GM12878 (cell line): ENCODE measurements around the gene DCLK2. TPM values are rescaled to one million over a fixed set of nuclear protein-coding genes. Genes with fewer than 3 reads are reported as not detected.

ENCODE experiments used
- ATAC-seq: fragments of 200-7000 bp; cut with Tn5 transposase; 3 replicates; pipeline ENCODE4 v1.9.1; 2020; ENCODE audit warnings: mild to moderate bottlenecking, moderate library complexity
- BruUV-seq: library from RNA; stranded (reverse); fragments of 400-500 nt; replicated peaks from 2 replicates; lab custom pipeline; 2021; lab: Mats Ljungman, UMichigan
- CTCF ChIA-PET: fragments of 300-600 bp; sonication (Branson Sonifier 250); formaldehyde crosslinking; extraction: SDS; loops from one replicate; lab custom pipeline; 2021; ENCODE audit warnings: inconsistent platforms; lab: Yijun Ruan, JAX
- POLR2A ChIA-PET: fragments of 350-600 bp; formaldehyde crosslinking; extraction: SDS; loops from one replicate; lab custom pipeline; 2021; ENCODE audit warnings: inconsistent platforms; lab: Charles Lee
- RAD21 ChIA-PET: fragments of 300-600 bp; sonication (Branson Sonifier 250); formaldehyde crosslinking; loops from one replicate; lab custom pipeline; 2023; ENCODE audit warnings: antibody characterized with exemption; ENCODE audit not compliant: unreplicated experiment; lab: Charles Lee
- SMC1A ChIA-PET: fragments of 300-600 bp; sonication (Branson Sonifier 250); formaldehyde crosslinking; loops from one replicate; lab custom pipeline; 2023; ENCODE audit not compliant: unreplicated experiment, uncharacterized antibody; lab: Charles Lee
- DNase-seq: peaks from one replicate; pipeline ENCODE4 v3.0.0-alpha.2; 2011; ENCODE audit warnings: low read depth, low spot score
- FAIRE-seq: peaks from 3 replicates; lab custom pipeline; 2011; peaks lifted over from hg19 to GRCh38; lab: Jason Lieb, UNC
- H2AFZ ChIP-seq: 2 replicates; pipeline ENCODE4 v1.6.0; 2011; ENCODE audit warnings: low read depth, low read length, control low read depth; ENCODE audit not compliant: control insufficient read depth
- H3K27ac ChIP-seq: 2 replicates; pipeline ENCODE4 v1.5.1; 2011; ENCODE audit warnings: control low read depth; ENCODE audit not compliant: control insufficient read depth, insufficient read depth
- H3K27me3 ChIP-seq, 2 experiments: replicated peaks in 1 of 2; 2 replicates each; pipeline versions ENCODE4 v1.6.0 to v1.6.1; 2011; ENCODE audit warnings: low read length in 1 of 2; ENCODE audit not compliant: control insufficient read depth in 2 of 2, insufficient read depth in 2 of 2
- H3K36me3 ChIP-seq, 2 experiments: 2 replicates each; pipeline ENCODE4 v1.5.1; 2011; ENCODE audit warnings: low read length in 1 of 2; ENCODE audit not compliant: control insufficient read depth in 2 of 2, insufficient read depth in 2 of 2
- H3K4me1 ChIP-seq: 2 replicates; pipeline ENCODE4 v1.6.1; 2011; ENCODE audit warnings: mild to moderate bottlenecking, low read length, moderate library complexity, mixed read lengths; ENCODE audit not compliant: control insufficient read depth, insufficient read depth
- H3K4me2 ChIP-seq: 2 replicates; pipeline ENCODE4 v1.6.0; 2011; ENCODE audit warnings: control low read depth; ENCODE audit not compliant: control insufficient read depth, insufficient read depth
- H3K4me3 ChIP-seq: fragments of 200-600 bp; sonication (generic); 2 replicates; pipeline ENCODE4 v1.5.1; 2016
- H3K79me2 ChIP-seq: 2 replicates; pipeline ENCODE4 v1.6.0; 2011; ENCODE audit warnings: low read length; ENCODE audit not compliant: control insufficient read depth, insufficient read depth
- H3K9ac ChIP-seq: 2 replicates; pipeline ENCODE4 v1.8.0; 2011; ENCODE audit warnings: low read length, control low read depth, mixed read lengths; ENCODE audit not compliant: control insufficient read depth, insufficient read depth
- H3K9me3 ChIP-seq: replicated peaks from 3 replicates; pipeline ENCODE4 v1.5.1; 2011; ENCODE audit warnings: mild to moderate bottlenecking, low read length; ENCODE audit not compliant: control insufficient read depth, insufficient read depth
- H4K20me1 ChIP-seq: 2 replicates; pipeline ENCODE4 v1.6.0; 2011; ENCODE audit not compliant: control insufficient read depth, insufficient read depth
- CHD4 ChIP-seq: fragments of 200-600 bp; sonication (generic); IDR thresholded peaks from 2 replicates; pipeline ENCODE4 v1.6.1; 2016; ENCODE audit warnings: mild to moderate bottlenecking
- GATAD2B ChIP-seq: fragments of 450-650 bp; conservative IDR thresholded peaks from 2 replicates; pipeline ENCODE4 v1.6.1; 2017; ENCODE audit warnings: low read depth, mild to moderate bottlenecking, moderate library complexity
- HDGF ChIP-seq: fragments of 450-650 bp; IDR thresholded peaks from 2 replicates; pipeline ENCODE4 v1.6.1; 2016; ENCODE audit warnings: antibody characterized with exemption
- HSF1 ChIP-seq: fragments of 150-350 bp; IDR thresholded peaks from 2 replicates; pipeline ENCODE4 v1.6.1; 2014; ENCODE audit warnings: mild to moderate bottlenecking, low read depth, low read length
- PAX8 ChIP-seq: fragments of 450-650 bp; IDR thresholded peaks from 2 replicates; pipeline ENCODE4 v1.6.1; 2017; ENCODE audit warnings: mild to moderate bottlenecking, moderate library complexity
- POLR2AphosphoS2 ChIP-seq: IDR thresholded peaks from 2 replicates; pipeline ENCODE4 v1.6.1; 2011; ENCODE audit warnings: low read depth, mild to moderate bottlenecking, low read length, improper control_type of control experiment, moderate library complexity
- RBBP5 ChIP-seq: fragments of 200-600 bp; sonication (generic); conservative IDR thresholded peaks from 2 replicates; pipeline ENCODE4 v1.6.1; 2016
- RCOR1 ChIP-seq: conservative IDR thresholded peaks from 2 replicates; pipeline ENCODE4 v1.6.1; 2012; ENCODE audit warnings: low read depth, low read length, improper control_type of control experiment
- TARDBP ChIP-seq: IDR thresholded peaks from 2 replicates; pipeline ENCODE4 v1.6.1; 2016; ENCODE audit warnings: borderline replicate concordance
- in situ Hi-C: fragments of 300-500 bp; cut with MboI; formaldehyde crosslinking; loops from 9 replicates; pipeline ENCODE4 v1.14.3; 2018; ENCODE audit warnings: mixed read lengths
- intact Hi-C: fragments of 100-400 bp; cut with micrococcal nuclease; formaldehyde crosslinking; loops from one replicate; pipeline ENCODE4 v1.14.2; 2022; ENCODE audit not compliant: unreplicated experiment
- polyA plus RNA-seq, 11 experiments: library from polyadenylated mRNA; depleted of rRNA in 4 of 11; unstranded in 6 of 11; stranded (reverse) in 5 of 11; fragments of >200 nt; fragmentation: Nextera tagmentation in 4 of 11; fragmentation: Illumina TruSeq in 1 of 11; extraction: Ambion mirVana in 4 of 11; extraction: Trizol in 1 of 11; gene quantifications; 1 replicate in 1 of 11; 2 replicates in 10 of 11; pipeline versions ENCODE4 v1.2.1 to v1.2.3, GENCODE V29; 2011 to 2016; ENCODE audit warnings: inconsistent platforms in 2 of 11, missing spikeins in 2 of 11, low read depth in 1 of 11
- total RNA-seq, 4 experiments: library from RNA; depleted of rRNA in 3 of 4; stranded (reverse); fragments of >200 nt in 3 of 4; fragmentation: Illumina TruSeq in 1 of 4; extraction: Trizol in 1 of 4; gene quantifications; 2 replicates each; pipeline versions ENCODE4 v1.2.1 to v1.2.3, GENCODE V29; 2013 to 2021

The DCLK2 gene
- total and polyA plus RNA-seq, 10 of the 15 experiments (the other 5 are each of a cell fraction or from before 2014, with no cell fraction given) = not detected

GRCh38 chr4:150164055-150164454 lies 85.8 kb downstream of the DCLK2 start:
- no peak for TF ChIP-seq TARDBP
- TF ChIP-seq PAX8 = no peak
- no peak for TF ChIP-seq GATAD2B
- TF ChIP-seq HSF1 = no peak
- no peak for TF ChIP-seq CHD4
- TF ChIP-seq RBBP5 = no peak
- TF ChIP-seq RCOR1 = no peak
- TF ChIP-seq HDGF = no peak
- TF ChIP-seq POLR2AphosphoS2 = no peak
- TF ChIP-seq, all 136 proteins: peak for 0
- Histone ChIP-seq H3K9ac (no peak overlapping the region), H3K4me2 (no peak overlapping the region), H3K4me3 (no peak overlapping the region), H3K9me3 (no peaks in the 10 kb centered on the region), H3K27me3 (no peaks in the 10 kb centered on the region; a peak in 1 of 4 replicates), H4K20me1 (no peaks in the 10 kb centered on the region), H3K79me2 (no peaks in the 10 kb centered on the region), H2AFZ (no peak overlapping the region), H3K27ac (no peak overlapping the region), H3K4me1 (no peaks in the 10 kb centered on the region), H3K36me3 (no peaks in the 10 kb centered on the region)
- no peak for ATAC-seq
- in situ Hi-C loops = no loop called here
- intact Hi-C loops = no loop called here
- CTCF ChIA-PET = interaction anchor here (0.6 kb wide), 1 partner anchor 1149 kb away, joined by 4 read pairs; no protein-coding TSS in a partner anchor
- no peak for DNase-seq
- SMC1A ChIA-PET = interaction anchor here (0.6 to 1.1 kb wide), 3 partner anchors 10 to 1557 kb away, joined by 3 read pairs; no protein-coding TSS in a partner anchor
- FAIRE-seq = no peak
- no TSS peak for BruUV-seq
- POLR2A ChIA-PET = interaction anchor here (0.5 kb wide), 1 partner anchor 8 kb away, joined by 6 read pairs; no protein-coding TSS in a partner anchor
- RAD21 ChIA-PET = no interaction called here
